Measurements from ENCODE around the gene ZDHHC16. TPM values are rescaled to one million over a fixed set of nuclear protein-coding genes. Genes with fewer than 3 reads are reported as not detected.
"Not testable (repeated sequence)": the region's sequence is repeated elsewhere in the genome, so short reads cannot be mapped to it uniquely, and the experiment has no call there.

ZDHHC16 gene
- total RNA-seq, 4 donors from 2014 or later: 23.9 to 37.2 (median 28.3) TPM

GRCh38 chr10:97474918-97475317, 28.9 kb downstream of the ZDHHC16 start:
- Histone ChIP-seq H3K36me3 (peaks cover 54 to 100% (median 94%) of the 10 kb centered on the region in 4 donors), H3K27me3 (no peaks in the 10 kb centered on the region), H3K27ac (replicated peaks in 1 of 4) (no peak overlapping the region), H3K9me3 (no peaks in the 10 kb centered on the region), H3K4me3 (no peak overlapping the region), H3K4me1 (peaks cover 0 to 10% (median 7%) of the 10 kb centered on the region in 4 donors)
- intact Hi-C loops (cut with DNase I): no loop called here
- TF ChIP-seq CTCF (IDR thresholded peaks at IDR 0.05) (no peak), POLR2A (IDR thresholded peaks at IDR 0.05; ENCODE audit: low read depth) (no peak), EP300 (IDR thresholded peaks at IDR 0.05) (no peak), POLR2AphosphoS5 (IDR thresholded peaks at IDR 0.05) (no peak)
- 97% methylated on average over 4 of the region's 4 CpGs for WGBS
- DNase-seq (ENCODE audit: extremely low spot score): no peak

GRCh38 chr10:97475936-97476594, 30.1 kb downstream of the ZDHHC16 start:
- TF ChIP-seq POLR2AphosphoS5 (IDR thresholded peaks at IDR 0.05): no peak
- TF ChIP-seq POLR2A (IDR thresholded peaks at IDR 0.05; ENCODE audit: low read depth): no peak
- TF ChIP-seq EP300 (IDR thresholded peaks at IDR 0.05): no peak
- TF ChIP-seq CTCF (IDR thresholded peaks at IDR 0.05): no peak
- intact Hi-C loops (cut with DNase I): no loop called here
- H3K27me3 ChIP-seq: no peaks in the 10 kb centered on the region
- DNase-seq (ENCODE audit: extremely low spot score): no peak
- H3K4me3 ChIP-seq: no peak overlapping the region
- peaks cover 3 to 15% (median 12%) of the 10 kb centered on the region in 4 donors for H3K4me1 ChIP-seq
- peaks cover 50 to 100% (median 95%) of the 10 kb centered on the region in 4 donors for H3K36me3 ChIP-seq
- no peak overlapping the region for H3K27ac ChIP-seq (replicated peaks in 1 of 4)
- WGBS: 63% methylated on average over 2 of the region's 2 CpGs
- no peaks in the 10 kb centered on the region for H3K9me3 ChIP-seq

GRCh38 chr10:97479410-97479809, 33.4 kb downstream of the ZDHHC16 start:
- H3K36me3 ChIP-seq: peaks cover 40 to 92% (median 80%) of the 10 kb centered on the region in 4 donors
- 83% methylated on average over 4 of the region's 4 CpGs for WGBS
- intact Hi-C loops (cut with DNase I); H3K27ac ChIP-seq (replicated peaks in 1 of 4); H3K4me3 ChIP-seq; H3K9me3 ChIP-seq; H3K27me3 ChIP-seq; DNase-seq (ENCODE audit: extremely low spot score): not testable (repeated sequence)
- peaks cover 3 to 29% (median 27%) of the 10 kb centered on the region in 4 donors for H3K4me1 ChIP-seq

- intact Hi-C loops (cut with DNase I): no loop called here
- Histone ChIP-seq H3K27me3 (no peaks in the 10 kb centered on the region), H3K4me1 (peaks cover 3 to 29% (median 27%) of the 10 kb centered on the region in 4 donors), H3K27ac (replicated peaks in 1 of 4) (no peak overlapping the region), H3K36me3 (peaks cover 40 to 87% (median 77%) of the 10 kb centered on the region in 4 donors), H3K9me3 (no peaks in the 10 kb centered on the region), H3K4me3 (no peak overlapping the region)
- DNase-seq (ENCODE audit: extremely low spot score): no peak
- WGBS: 74% methylated on average over 9 of the region's 9 CpGs
- TF ChIP-seq POLR2AphosphoS5 (IDR thresholded peaks at IDR 0.05): no peak
- no peak for TF ChIP-seq POLR2A (IDR thresholded peaks at IDR 0.05; ENCODE audit: low read depth)
- no peak for TF ChIP-seq EP300 (IDR thresholded peaks at IDR 0.05)
- no peak for TF ChIP-seq CTCF (IDR thresholded peaks at IDR 0.05)
These were observed 34.0 kb downstream of the ZDHHC16 start for GRCh38 chr10:97479939-97480338.

- intact Hi-C loops (cut with DNase I): no loop called here
- TF ChIP-seq CTCF (IDR thresholded peaks at IDR 0.05): no peak
- no peak for TF ChIP-seq EP300 (IDR thresholded peaks at IDR 0.05)
- TF ChIP-seq POLR2AphosphoS5 (IDR thresholded peaks at IDR 0.05): no peak
- no peak for TF ChIP-seq POLR2A (IDR thresholded peaks at IDR 0.05; ENCODE audit: low read depth)
- no peak for DNase-seq (ENCODE audit: extremely low spot score)
- H3K36me3 ChIP-seq: peaks cover 32 to 76% (median 65%) of the 10 kb centered on the region in 4 donors
- H3K4me3 ChIP-seq: no peak overlapping the region
- H3K27ac ChIP-seq (replicated peaks in 1 of 4): no peak overlapping the region
- H3K9me3 ChIP-seq: no peaks in the 10 kb centered on the region
- no peaks in the 10 kb centered on the region for H3K27me3 ChIP-seq
- 80% methylated on average over 4 of the region's 4 CpGs for WGBS
- H3K4me1 ChIP-seq: peaks cover 3 to 29% (median 27%) of the 10 kb centered on the region in 4 donors
These were observed 35.1 kb downstream of the ZDHHC16 start for GRCh38 chr10:97481071-97481470.

All from esophagus muscularis mucosa (tissue), 4 donors.